ENCODE data around the gene LTB.

The LTB gene

DNA sequence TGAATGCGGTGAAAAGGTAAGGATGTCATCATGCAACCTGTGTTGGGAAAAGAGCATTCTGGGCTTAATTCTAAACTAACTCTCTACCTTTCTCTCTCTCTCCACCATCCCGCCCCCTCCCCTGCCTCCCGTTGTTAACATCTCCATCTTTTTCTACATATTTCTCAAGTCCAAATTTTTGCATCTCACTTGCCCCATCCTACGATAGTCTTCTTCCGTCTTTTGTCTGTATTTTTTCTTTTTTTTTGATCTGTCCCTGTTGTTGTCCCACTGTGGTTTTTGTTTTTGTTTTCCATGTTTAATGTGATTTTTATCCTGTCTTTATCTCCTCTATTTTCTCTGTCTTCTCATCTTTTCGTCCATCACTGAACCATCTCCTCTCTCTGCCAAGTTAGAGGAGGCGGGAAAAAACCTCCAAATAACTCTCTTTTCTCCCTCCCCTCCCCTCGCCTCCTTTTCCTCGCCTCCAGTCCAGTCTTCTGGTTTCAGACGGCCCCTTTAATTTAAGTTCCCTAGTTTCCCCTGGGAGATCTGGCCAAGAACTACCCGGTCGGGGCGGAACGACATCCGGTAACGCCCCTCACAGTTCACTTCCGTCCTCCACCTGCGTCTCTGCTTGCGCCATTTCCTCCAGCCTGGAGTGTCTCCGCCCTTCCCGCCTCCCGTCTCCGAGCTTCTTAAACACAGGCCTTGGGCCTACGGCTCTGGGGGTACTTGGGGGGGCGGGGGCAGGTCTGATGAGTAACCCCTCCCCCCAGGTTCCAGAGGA lies 35.1 kb downstream of the LTB start, which contains the start of gene NFKBIL1:
NFKBIL1 (plus strand) TSS at position 651 of the 769 bp plus-strand sequence; CDS start at position 738, 87 bp downstream.
- DNase-seq = peak; percentile 81

GRCh38 chr6:31546339-31546957 lies 35.8 kb downstream of the LTB start, which contains the start of gene ATP6V1G2:
ATP6V1G2 (minus strand) TSS chr6:31546608; CDS start chr6:31546559, 49 bp downstream.
- DNase-seq = peak; percentile 75

GRCh38 chr6:31545291-31545690 lies 36.9 kb downstream of the LTB start:
- DNase-seq = no peak

DNA sequence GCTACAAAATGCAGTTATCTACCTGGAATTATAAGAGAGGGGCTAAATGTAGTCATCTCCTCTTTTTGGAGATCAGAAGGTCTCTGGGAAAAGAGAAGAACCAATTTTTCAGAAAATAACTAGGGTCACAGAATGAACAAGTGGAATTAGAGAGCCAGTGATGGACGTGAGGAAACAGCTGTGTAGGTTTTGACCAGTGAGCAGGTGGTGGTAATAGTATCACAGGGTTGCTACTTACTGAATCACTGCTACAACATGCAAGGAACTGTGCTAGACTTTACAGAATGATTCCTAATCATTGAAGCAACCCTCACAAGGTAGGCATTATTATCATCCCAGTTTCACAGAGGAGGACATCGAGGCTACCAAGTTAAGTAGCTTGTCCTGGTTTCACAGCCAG lies 37.5 kb downstream of the LTB start:
- DNase-seq = no peak

DNA sequence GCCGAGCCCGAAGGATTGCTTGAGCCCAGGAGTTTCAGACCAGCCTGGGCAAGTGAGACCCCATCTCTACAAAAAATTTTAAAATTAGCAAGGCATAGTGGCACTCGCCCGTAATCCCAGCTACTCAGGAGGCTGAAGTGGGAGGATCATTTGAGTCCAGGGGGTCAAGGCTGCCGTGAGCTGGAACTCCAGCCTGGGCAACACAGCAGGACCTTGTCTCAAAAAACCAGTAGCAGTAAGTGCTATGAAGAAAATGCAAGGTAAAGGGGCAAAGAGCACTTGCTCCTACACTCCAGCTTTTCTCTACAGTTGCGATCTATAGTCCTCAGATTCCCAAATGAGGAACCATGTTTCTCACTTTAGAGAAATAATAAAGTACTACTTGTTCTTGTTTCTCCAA lies 38.6 kb downstream of the LTB start:
- no peak for DNase-seq

DNA sequence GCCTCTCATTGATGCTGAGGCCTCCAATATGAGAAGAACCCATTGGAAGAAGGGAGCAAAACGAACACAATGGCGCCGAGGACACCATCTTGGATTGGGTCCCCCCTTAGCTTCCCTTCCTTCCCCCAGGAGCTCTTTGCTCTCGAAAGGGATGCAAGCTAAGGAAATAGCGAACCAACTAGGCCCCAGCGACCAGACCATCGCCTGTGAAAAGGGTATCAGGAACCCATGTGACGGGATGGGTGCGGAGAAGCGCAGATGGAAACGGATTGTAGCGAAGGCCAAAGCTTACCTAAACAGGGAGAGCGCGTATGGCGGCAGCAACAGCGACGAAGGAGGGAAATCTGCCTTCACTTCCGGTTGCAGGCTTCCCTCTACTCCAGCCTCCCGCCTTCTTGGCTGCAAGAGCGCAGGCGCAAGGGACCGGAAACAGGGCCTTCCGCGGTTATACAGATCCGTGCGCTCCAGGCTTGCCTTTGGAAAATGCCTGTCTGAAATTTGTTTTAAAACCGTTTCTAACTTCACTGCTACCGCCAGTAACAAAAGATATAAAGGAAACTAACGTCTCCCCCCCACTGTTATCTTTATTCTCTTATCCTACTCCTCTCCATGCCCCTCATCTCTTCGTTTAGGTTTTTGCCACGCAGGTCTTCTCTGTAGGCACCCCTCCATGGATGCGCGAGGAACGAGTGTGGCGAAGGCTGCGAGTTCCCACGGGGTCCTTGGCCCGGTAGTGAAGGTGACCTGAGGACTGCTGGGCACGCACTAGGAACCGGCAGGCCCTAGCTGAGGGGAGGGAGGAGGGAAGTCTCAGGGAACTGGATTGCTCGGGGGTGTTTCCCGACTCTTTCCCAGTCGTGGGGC lies 40.3 kb downstream of the LTB start, which contains the start of gene DDX39B:
DDX39B (minus strand) TSS at position 346 of the 864 bp plus-strand sequence. CDS start 1,471 bp downstream, outside the sequence.
- DNase-seq = peak; percentile 93

- peak; percentile 72 for DNase-seq
Measured at GRCh38 chr6:31541059-31541657, 41.1 kb downstream of the LTB start.

GRCh38 chr6:31540640-31541039 lies 41.6 kb downstream of the LTB start:
- DNase-seq = no peak

DNA sequence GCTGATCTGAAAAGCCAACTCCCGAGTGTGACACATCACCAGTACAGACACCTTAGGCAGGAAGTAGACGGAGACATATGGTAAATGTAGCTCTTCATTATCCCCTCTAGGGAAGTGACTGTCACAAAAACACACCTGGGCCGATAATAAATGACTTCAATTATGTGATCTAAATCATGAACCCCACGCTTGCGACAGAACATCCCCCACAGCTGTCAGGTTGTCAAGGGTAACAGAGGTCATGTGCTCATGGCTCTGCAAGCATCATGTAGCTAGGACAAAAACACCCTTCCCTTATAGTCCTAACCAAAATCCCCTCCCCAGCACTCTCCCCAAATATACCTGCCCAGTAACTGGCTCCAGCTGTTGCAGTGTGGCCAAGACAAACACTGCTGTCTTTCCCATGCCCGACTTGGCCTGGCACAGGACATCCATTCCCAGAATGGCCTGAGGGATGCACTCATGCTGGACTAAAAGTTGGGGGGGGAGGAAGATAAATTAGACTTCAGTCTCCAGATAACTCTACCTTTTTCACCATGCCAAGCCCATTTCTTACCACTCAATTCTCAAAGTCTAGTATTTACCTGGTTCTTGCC lies 43.3 kb downstream of the LTB start:
- DNase-seq = no peak

DNA sequence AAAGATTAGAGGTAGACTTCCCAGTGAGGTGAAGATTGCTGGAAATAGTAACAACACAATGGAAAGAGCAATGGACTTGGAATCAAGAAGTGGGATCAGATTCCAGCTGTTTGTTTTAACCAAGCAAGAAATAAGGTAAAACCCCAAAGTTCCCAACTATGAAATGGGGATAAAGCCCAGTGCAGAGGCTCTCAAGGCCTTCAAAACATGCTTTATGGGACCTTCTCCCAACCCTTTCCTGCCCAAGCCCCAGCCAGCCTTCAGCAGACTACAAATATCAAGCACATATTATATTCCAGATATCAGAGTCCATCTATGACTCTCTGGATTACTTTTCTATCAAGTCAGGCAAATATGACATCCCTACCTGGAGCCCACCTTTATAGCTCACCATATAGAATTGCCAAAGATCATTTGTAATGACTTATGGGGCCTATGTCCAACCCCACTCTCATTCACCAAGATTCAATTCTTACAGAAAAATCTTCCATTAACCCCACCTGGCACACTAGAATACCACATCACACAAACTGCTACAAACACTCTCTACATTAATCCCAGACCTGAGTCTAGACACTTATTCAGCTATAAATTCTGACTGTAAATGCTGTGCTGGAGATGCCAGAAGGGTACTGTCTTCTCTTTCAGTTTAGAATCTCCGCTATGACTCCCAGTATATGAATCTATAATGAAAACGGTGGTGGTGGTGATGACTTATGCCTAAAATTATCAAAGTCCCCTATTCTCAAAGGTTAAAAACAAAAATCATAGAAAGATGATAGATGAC lies 46.5 kb downstream of the LTB start:
- no peak for DNase-seq

- no peak for DNase-seq
Measured at GRCh38 chr6:31534521-31535040, 47.6 kb downstream of the LTB start.

- no peak for DNase-seq
Measured at GRCh38 chr6:31534011-31534410, 48.2 kb downstream of the LTB start.

- DNase-seq = no peak
Measured at GRCh38 chr6:31533455-31533841, 48.8 kb downstream of the LTB start.

DNA sequence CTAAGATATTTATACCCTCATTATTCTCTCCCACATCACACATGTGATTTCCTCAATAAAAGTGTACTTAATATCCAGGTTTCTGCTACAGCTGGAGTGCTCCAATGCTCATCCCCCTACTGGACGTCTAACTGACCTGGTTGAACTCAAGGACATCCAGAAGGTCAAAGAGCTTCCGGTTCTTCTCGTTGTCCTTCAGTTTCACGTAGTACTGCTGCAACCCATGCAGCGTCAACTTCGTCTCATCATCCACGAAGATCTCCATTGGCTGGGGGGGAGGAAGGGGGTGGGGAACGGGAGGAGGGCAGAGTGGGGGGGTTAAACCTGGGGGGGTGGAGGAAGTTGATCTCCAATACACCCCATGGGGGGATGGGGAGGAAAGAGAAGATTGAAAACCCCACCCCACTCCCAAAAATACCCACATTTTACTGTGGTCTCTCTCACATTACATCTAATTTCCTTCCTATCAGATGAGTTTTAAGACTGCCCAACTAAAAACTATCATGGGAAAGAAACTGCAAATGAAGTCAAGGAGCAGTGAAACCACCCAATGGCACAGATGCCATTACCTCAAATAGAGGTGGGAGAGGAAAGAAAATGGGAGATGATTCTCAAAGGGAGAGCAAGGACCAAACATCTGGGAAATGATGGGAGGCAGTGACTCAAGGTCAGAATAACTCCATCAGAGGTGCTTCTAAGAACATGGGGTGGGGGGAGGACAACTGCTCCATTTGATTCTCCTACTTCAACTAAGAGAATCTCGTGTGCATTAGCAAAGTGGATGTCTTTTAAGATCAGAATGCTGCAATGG lies 49.4 kb downstream of the LTB start:
- DNase-seq = no peak

DNA sequence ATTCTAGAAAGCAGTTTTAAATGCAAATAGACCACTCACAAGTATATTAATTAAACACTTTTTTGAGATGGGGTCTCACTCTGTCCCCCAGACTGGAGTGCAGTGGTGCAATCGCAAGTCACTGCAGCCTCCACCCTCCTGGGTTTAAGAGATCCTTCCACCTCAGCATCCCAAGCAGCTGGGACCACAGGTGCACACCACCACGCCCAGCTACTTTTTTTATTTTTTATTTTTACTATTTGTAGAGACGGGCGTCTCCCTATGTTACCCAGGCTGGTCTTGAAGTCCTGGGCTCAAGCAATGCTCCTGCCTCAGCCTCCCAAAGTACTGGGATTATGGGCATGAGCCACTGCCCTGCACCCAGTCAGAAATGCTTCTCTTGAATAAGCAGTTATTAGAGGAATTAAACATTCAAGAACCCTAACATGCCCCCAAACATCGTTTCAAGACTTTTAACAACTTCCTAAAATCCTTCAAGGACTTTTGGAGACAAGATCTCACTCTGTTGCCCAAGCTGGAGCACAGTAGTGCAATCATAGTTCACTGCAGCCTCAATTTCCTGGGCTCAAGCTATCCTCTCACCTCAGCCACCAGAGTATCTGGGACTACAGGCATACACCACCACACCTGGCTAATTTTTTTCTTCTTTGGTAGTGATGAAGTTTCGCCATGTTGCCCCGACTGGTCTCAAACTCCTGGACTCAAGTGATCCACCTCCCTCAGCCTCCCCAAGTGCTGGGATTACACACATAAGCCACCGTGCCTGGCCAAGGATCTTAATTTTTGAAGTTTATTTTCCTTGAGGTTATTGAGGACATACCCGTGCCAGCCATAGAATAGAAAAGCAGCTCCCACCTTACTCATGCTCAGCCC lies 50.2 kb downstream of the LTB start:
- DNase-seq = no peak

GRCh38 chr6:31531162-31531561 lies 51.1 kb downstream of the LTB start:
- no peak for DNase-seq

DNA sequence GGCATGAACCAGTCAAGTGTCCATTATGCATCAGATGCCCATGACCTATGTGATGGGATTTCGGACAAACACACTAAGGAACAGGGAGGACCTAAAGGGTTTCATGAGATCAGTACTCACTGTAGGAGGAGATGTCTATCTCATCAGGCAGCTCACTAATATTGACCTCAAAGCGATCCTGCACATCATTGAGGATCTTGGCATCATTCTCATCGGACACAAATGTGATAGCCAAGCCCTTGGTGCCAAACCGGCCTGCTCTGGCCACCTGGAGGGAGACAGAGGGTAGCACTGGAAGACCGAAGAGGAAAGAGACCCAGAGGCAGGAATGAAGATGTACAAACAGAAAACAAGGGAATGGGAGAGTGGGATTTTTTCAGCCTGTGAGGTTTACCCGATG lies 51.6 kb downstream of the LTB start:
- no peak for DNase-seq

All from effector CD4-positive, alpha-beta T cell (primary cell).